GM19455 (cell line): Measurements from ENCODE around the gene KPTN.

Experiments used
- ATAC-seq: cut with Tn5 transposase; IDR thresholded peaks from one replicate; pipeline ENCODE4 v1.9.1; 2021; ENCODE audit not compliant: unreplicated experiment

Gene KPTN

DNA sequence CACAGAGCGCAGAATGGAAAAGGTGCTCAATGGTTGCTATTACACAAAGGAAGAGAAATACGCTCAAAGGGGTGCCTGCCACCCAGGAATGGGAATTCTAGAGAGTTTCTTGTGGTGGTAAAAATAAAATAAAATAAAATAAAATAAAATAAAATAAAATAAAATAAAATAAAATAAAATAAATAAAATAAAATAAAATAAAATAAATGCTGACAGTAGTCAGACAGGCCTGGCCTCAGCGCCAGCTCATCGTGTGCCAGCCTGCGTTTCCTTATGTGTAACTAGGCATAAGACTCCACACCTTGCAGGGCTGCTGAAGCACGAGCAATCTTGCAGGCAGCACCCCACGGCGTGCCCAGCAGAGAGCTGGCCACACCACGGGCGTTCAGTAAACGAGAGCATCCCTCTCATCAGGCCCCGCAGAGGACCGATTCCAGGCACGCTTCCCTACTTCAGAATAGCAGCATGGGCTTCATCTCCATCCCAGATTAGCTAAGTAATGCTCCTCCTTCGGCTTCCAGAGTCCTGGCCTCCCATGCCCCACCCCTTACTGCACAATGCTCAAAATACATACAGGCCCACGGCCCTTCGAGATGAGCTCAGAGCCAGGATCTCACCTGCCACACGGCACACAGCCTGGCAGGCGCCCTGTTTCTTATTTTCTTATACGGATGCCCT, 25.3 kb upstream of the KPTN start:
- no peak for ATAC-seq

DNA sequence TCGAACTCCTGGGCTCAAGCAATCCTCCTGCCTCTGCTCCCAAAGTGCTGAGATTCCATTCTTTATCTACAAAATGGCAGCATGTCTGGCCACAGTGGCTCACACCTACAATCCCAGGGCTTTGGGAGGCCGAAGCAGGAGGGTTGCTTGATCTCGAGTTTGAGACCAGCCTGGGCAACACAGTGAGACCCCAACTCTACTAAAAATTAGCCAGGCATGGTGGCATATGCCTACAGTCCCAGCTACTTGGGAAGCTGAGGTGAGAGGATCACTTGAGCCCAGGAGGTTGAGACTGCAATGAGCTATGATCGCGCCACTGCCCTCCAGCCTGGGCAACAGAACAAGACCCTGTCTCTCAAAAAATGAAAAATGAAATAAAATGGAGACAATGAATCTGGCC, 24.7 kb upstream of the KPTN start:
- no peak for ATAC-seq

GRCh38 chr19:47507924-47508553, 24.0 kb upstream of the KPTN start:
- ATAC-seq, result no peak

DNA sequence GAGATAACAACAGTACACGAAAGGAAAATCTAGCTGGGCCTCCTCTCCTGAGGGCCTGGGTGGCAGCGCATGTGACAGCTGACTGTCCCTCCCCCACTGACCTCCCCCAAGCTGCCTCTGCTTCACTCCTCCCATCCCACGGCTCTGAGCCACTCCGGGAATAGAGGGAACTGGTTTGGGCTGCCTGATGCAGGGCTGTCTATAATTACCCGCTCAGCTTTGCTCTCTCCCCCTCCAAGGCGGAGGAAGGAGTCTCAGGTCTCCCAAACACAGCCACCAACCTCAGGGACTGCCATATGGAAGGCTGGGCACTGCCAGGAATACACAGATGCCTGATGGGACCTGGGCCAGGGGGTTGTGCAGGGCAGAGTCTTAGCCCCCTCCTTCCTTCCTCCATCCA, 23.0 kb upstream of the KPTN start:
- ATAC-seq, result no peak

- no peak for ATAC-seq
Measured at GRCh38 chr19:47506459-47506858, 22.4 kb upstream of the KPTN start.

GRCh38 chr19:47505506-47505905, 21.5 kb upstream of the KPTN start:
- no peak for ATAC-seq

- no peak for ATAC-seq
Measured at GRCh38 chr19:47503826-47504150, 19.8 kb upstream of the KPTN start.

- ATAC-seq, result no peak
Measured at GRCh38 chr19:47503130-47503825, 19.3 kb upstream of the KPTN start.

DNA sequence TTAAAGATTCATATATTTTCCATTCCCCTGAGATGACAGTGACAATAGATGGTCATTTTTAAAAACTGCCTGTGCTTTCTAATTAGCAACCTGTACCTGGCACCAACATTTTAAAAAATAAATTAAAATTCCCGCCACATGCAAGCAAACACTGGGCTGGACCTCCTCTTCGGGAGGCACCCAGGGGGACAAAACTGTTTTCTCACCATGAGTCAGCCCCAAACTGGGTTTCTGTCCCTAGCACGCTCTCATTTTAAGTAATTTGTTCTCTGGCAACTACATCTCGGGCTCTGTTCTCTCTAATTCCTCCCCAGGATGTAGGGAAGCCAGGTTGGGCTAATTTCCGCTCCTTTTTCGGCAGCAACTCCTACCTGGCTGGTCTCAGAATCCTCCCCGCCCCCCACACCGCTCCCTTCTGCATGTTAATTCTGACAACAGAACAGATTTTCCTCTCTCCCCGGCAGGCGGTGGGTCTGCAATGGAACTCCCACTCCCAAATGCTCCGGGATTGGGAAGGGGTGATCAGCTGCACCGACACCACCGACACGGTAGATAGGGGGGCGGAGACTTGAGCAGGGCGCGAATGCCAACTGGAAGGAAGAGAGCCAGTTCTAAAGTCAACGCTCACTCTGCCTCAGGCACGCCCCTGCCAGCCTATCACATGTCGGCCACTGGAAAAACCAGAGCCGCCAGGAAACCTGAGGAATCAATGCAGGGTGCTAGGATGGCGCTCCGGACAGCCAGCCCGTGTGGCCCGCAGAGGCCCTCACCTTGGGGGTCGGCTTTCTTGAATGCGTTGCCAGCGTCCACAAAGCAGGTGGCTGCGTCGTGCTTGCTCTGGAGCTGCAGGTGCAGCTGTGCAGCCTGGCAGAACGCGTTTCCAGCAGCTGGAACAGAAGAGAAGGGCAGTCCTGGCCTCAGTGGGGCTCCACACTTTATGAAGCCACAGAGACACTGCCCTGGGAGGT, 16.1 kb upstream of the KPTN start:
- no peak for ATAC-seq

DNA sequence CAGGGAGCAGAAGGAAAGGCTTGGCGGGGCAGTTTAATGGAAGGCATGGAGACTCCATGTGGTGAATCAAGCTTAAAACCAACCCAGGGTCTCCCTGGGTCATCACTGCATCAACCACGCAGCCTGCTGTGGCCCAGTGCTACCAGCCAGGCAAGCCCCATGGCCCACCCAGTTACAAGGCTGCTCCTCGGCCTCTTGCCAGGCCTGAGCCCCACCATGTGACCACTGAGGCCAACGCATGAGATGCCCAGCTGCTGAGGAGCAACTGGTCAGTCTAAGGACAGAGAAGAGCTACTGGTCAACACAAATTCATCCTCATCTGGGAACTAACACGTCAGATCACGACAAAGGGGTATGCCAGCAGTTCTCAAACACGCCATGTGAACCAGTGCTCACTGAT, 15.4 kb upstream of the KPTN start:
- no peak for ATAC-seq

- no peak for ATAC-seq
Measured at GRCh38 chr19:47498561-47498960, 14.5 kb upstream of the KPTN start.

DNA sequence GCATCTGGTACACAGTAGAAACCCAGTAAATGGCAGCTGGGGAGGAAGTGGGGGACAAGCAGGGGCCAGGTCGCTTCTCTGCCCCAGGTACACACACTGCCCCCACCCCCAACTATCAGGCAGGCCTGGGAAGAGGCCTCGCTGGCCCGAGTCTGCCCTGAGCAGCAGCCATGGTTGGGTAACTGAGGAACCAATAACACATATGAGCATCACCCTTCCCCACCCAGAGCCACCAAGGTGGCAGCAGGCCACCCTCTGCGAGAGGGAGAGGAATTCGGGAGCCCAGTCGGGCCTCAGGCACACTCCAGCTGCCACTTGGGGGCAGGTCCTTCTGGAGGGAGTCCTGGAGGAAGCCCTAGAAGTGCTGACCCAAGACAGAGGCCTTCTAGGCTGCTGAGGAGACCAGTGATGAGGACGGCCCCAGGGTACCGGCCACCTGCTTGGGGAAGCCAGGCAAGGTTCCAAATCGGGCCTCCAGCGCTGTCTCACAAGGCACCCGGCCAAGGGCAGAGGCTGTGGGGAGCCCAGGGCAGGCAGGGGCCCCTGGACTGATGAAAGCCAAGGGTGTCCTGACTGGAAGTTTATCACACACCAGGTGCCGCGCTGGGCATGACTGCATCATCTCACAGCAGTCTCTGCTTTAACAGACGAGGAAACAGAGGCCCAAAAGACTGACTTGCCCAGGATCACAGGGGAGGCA, 14.0 kb upstream of the KPTN start:
- ATAC-seq, result no peak

DNA sequence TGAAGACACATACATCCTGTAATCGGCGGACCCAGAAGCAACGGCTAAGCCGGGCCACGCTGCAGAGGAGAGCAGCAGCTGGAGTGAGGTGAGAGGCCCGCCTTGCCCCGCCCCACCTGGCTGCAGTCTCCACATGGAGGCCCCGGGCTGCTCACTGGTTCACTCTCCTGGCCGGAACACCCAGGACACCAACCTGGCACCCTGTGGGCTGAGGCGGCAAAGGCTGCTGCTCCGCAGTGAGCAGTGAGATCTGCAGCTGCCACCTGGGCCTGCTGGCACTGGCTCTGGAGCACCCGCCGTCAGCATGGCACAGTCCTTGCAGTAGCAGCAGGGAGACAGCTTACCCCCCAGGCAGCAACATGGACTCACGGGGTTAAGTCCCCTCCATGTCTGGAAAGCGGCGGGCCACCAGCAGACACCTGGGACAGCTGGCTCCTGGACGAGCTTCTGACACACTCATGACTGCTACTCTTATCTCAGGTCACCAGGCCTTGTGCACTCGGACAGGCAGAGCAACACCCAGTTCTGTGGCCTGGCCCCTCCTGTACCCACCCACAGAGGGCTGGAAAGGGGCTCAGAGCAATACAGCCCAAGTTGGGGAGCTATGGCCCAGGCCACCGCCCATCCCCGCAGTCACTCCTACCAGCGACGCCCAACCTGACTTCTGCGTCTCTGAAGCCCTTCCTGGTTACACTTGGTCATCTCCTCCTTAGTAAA, 13.2 kb upstream of the KPTN start:
- ATAC-seq, result no peak

GRCh38 chr19:47495478-47496372, 11.7 kb upstream of the KPTN start:
- ATAC-seq, result no peak

DNA sequence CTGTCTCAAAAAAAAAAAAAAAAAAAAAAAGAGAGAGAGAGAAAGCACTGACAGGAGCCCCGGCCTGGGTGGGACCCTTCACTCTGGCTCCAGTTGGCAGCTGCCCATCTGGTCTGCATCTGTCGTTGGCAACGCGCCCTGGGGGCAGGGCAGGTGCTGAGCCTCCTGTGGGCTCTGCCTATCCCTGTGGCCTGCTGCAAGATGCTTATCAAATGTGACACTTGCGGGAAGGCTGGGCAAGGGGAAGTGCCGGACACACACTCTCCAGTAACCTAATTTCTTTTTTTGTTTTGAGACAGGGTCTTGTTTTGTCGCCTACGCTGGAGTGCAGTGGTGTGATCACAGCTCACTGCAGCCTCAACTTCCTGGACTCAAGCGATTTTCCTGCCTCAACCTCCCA, 10.7 kb upstream of the KPTN start:
- ATAC-seq, result no peak

GRCh38 chr19:47494211-47494547, 10.2 kb upstream of the KPTN start:
- ATAC-seq, result no peak

DNA sequence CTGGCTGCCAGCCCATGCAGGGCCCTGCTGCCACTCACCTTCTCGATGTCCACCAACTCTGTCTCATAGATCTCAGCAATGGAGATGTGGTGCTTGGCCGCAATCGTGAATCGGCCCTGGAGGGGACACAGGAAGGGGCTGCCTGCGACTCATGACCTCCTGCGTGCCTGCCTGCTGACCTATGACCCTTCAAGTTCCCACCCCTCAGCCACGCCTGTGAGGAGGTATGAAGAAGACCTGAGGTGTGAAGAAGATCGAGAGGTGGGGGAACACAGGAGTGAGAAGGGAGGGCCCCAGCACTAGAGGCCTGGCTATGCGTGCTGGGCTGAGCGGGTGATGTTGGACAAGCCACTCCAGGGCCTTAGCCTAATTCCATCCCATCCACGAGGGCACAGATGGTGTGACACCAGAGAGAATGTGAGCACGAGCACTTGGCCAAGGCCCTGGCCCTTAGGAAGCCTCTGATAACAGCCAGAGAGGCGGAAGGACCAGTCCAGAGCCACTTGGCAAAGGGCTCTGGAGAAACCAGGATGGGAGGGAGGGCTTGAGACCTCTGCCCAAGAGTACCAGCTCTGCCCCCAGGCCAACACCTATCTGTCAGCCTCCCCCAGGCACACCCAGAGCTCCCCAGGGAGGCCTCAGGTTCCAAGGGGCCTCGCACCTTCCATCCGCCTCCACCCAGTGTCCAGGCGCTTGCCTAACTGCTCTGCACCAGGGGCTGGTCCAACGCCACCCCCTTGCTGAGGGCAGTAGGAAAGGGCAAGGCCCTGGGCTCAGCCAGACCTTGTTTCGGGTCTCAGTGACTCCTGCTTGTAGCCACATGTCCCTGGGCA, 9.6 kb upstream of the KPTN start:
- no peak for ATAC-seq

DNA sequence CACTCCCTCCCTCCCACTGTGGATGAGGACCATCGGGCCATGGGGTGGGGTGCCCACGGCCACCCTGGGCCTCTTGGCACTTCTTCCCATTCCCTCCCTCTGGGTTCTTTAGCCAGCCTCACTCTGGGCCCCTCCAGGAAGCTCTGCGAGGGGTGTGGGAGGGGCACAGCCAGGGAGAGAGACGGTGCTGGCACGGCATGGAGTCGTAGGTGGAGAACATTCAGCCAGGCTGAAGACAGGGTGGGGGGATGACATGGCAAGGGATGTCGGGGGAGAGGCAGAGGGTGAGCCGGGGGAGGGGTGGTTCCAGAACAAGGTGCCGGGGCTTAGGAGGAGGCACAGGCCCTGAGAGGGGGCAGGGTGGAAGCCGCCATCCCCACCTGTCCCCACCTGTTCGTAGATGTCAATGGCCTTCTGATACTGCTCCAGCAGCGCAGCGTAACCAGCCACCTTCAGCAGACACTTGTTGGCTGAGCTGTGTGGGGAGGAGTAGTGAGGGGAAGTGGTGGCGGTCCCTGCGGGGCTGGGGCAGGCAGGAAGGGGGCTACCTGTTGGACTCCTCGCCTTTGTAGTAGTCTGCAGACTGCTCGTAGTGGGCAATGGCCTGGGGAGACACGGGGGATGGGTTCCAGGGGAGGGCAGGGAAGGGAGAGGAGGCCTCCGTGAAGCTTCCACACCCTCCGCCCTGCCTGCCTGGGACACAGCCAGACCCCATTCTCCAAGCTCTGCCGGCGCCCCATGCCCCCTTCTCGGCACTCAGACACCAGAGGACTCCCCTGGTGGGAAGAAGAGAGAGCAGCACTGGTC, 8.8 kb upstream of the KPTN start:
- no peak for ATAC-seq
